Measurements from ENCODE around the gene TULP4.
"Not testable (repeated sequence)": the region's sequence is repeated elsewhere in the genome, so short reads cannot be mapped to it uniquely, and the experiment has no call there.

GRCh38 chr6:158345444-158345843, 33.2 kb downstream of the TULP4 start:
- TF ChIP-seq CTCF, POLR2AphosphoS5, POLR2A, EP300 (IDR thresholded peaks at IDR 0.05): not testable (repeated sequence)

Measured in sigmoid colon (tissue), 4 donors.